Measurements from ENCODE around the gene RITA1. TPM values are rescaled to one million over a fixed set of nuclear protein-coding genes. Genes with fewer than 3 reads are reported as not detected.

Gene RITA1
- total RNA-seq, 2 experiments from 2014 or later = 14.7 to 16.9 TPM

- CTCF ChIA-PET = interaction anchor here (1.4 kb wide), 1 partner anchor 183 kb away, joined by 3 read pairs; no protein-coding TSS in a partner anchor
These were observed 55.9 kb downstream of the RITA1 start for GRCh38 chr12:113241191-113242025.

More at GRCh38 chr12:113241191-113242025, 55.9 kb downstream of the RITA1 start:
- Mint-ChIP-seq H3K27ac (no peak overlapping the region), H3K4me1 (peaks cover 4% of the 10 kb centered on the region), H3K27me3 (no peaks in the 10 kb centered on the region), H3K36me3 (ENCODE audit: low read depth) (peaks cover 7% of the 10 kb centered on the region), H3K9me3 (no peaks in the 10 kb centered on the region), H3K4me3 (no peak overlapping the region)
- POLR2A ChIA-PET = no interaction called here
- no peak for DNase-seq

Other genes with a start within 250 kb of the RITA1 start
- 100 to 1,000 TPM; 260 to 265 TPM for gene OAS3, start 247.2 kb upstream of the RITA1 start, total RNA-seq
- 100 to 1,000 TPM; 327 to 331 TPM for gene OAS2, start 207.2 kb upstream of the RITA1 start, total RNA-seq
- under 1 TPM in 1 of 2 experiments, not detected in 1; 0.18 TPM for gene DTX1, start 129.0 kb upstream of the RITA1 start, total RNA-seq
- under 1 TPM; 0.10 to 0.35 TPM for gene RASAL1, start 50.0 kb upstream of the RITA1 start, total RNA-seq
- under 1 TPM; 0.23 to 0.28 TPM for gene CFAP73, start 36.0 kb upstream of the RITA1 start, total RNA-seq
- gene DDX54, start 243 bp upstream of the RITA1 start, total RNA-seq = 10 to 100 TPM; 55.6 to 57.6 TPM
- 10 to 100 TPM; 18.3 to 19.2 TPM for gene TPCN1, start 35.7 kb downstream of the RITA1 start, total RNA-seq
- 10 to 100 TPM; 20.2 to 20.8 TPM for gene SLC8B1, start 149.4 kb downstream of the RITA1 start, total RNA-seq
- gene PLBD2, start 172.9 kb downstream of the RITA1 start, total RNA-seq = 10 to 100 TPM in 1 of 2 experiments, 1 to 10 TPM in 1; 9.9 to 10.9 TPM
- not detected for gene SDS, start 218.2 kb downstream of the RITA1 start, total RNA-seq
- not detected for gene SDSL, start 236.7 kb downstream of the RITA1 start, total RNA-seq

All from activated CD4-positive, alpha-beta memory T cell treated with anti-CD3 and anti-CD28 coated beads, Interleukin-2, amount 10 ng/mL, durations not matched to agents 7 days and 5 days (primary cell).